Fibroblast of the aortic adventitia (primary cell): ENCODE results near the gene MRPL19. TPM values are rescaled to one million over a fixed set of nuclear protein-coding genes. Genes with fewer than 3 reads are reported as not detected.

Experiments
- DNase-seq: peaks from one replicate; pipeline ENCODE4 v3.0.0-alpha.2; 2010; ENCODE audit warnings: low read depth
- H3K4me3 ChIP-seq: 2 replicates; pipeline ENCODE4 v1.5.1; 2011; ENCODE audit warnings: low read depth, mild to moderate bottlenecking, control low read depth, low read length, moderate library complexity
- CTCF ChIP-seq: IDR thresholded peaks from 2 replicates; pipeline ENCODE4 v1.5.1; 2011; ENCODE audit warnings: mild to moderate bottlenecking, low read length, control low read depth, inconsistent platforms; ENCODE audit not compliant: insufficient read depth
- total RNA-seq: library from RNA; depleted of rRNA; stranded (reverse); fragments of >200 nt; gene quantifications from 2 replicates; pipeline ENCODE4 v1.2.3, GENCODE V29; 2012; ENCODE audit warnings: low replicate concordance

MRPL19 gene
- total RNA-seq, 1 donor: 38.0 TPM

- no peak for TF ChIP-seq CTCF
- no peak for DNase-seq
- no peak overlapping the region for H3K4me3 ChIP-seq
These were observed 9.0 kb upstream of the MRPL19 start for GRCh38 chr2:75637568-75637967.

GRCh38 chr2:75640621-75641121 is 5.9 kb upstream of the MRPL19 start:
- TF ChIP-seq CTCF: peak; percentile 100
- H3K4me3 ChIP-seq: no peak overlapping the region
- peak; percentile 79 for DNase-seq

- H3K4me3 ChIP-seq: no peak overlapping the region
- no peak for TF ChIP-seq CTCF
- DNase-seq: peak; percentile 49
These were observed 5.0 kb upstream of the MRPL19 start for GRCh38 chr2:75641587-75641986.

GRCh38 chr2:75643980-75644379 is 2.6 kb upstream of the MRPL19 start:
- DNase-seq: no peak
- no peak overlapping the region for H3K4me3 ChIP-seq
- TF ChIP-seq CTCF: no peak

GRCh38 chr2:75645643-75646042 is 940 bp upstream of the MRPL19 start:
- TF ChIP-seq CTCF: no peak
- DNase-seq: no peak
- H3K4me3 ChIP-seq: no peak overlapping the region

- H3K4me3 ChIP-seq: peak overlapping the region; percentile 88
- no peak for DNase-seq
- TF ChIP-seq CTCF: no peak
These were observed 447 bp upstream of the MRPL19 start for GRCh38 chr2:75646090-75646582.

- DNase-seq: no peak
- H3K4me3 ChIP-seq: peak overlapping the region; percentile 88
- TF ChIP-seq CTCF: peak; percentile 18
These were observed 1.2 kb downstream of the MRPL19 start for GRCh38 chr2:75647771-75648170.
